Testis (tissue), 2 donors: Measurements from ENCODE around the gene LEMD2.

ENCODE experiments used
- CTCF ChIP-seq, 3 experiments: fragments of 450-650 bp in 2 of 3; fragments of 200-600 bp in 1 of 3; sonication (generic) in 1 of 3; IDR thresholded peaks; one replicate each; pipeline ENCODE4 v1.5.1; 2016 to 2019; ENCODE audit warnings: antibody characterized with exemption in 3 of 3, mild to moderate bottlenecking in 2 of 3, moderate library complexity in 1 of 3
- POLR2A ChIP-seq: fragments of 450-650 bp; IDR thresholded peaks from one replicate; pipeline ENCODE4 v1.6.1; 2017; ENCODE audit warnings: antibody characterized with exemption, mild to moderate bottlenecking, moderate library complexity

GRCh38 chr6:33761581-33761921 is 27.4 kb downstream of the LEMD2 start:
- TF ChIP-seq CTCF (IDR thresholded peaks at IDR 0.05) (no peak), POLR2A (no peak)
